ENCODE measurements around the gene VWA2. TPM values are rescaled to one million over a fixed set of nuclear protein-coding genes. Genes with fewer than 3 reads are reported as not detected.

VWA2 gene
- polyA plus RNA-seq, 3 donors from 2014 or later, result not detected

DNA sequence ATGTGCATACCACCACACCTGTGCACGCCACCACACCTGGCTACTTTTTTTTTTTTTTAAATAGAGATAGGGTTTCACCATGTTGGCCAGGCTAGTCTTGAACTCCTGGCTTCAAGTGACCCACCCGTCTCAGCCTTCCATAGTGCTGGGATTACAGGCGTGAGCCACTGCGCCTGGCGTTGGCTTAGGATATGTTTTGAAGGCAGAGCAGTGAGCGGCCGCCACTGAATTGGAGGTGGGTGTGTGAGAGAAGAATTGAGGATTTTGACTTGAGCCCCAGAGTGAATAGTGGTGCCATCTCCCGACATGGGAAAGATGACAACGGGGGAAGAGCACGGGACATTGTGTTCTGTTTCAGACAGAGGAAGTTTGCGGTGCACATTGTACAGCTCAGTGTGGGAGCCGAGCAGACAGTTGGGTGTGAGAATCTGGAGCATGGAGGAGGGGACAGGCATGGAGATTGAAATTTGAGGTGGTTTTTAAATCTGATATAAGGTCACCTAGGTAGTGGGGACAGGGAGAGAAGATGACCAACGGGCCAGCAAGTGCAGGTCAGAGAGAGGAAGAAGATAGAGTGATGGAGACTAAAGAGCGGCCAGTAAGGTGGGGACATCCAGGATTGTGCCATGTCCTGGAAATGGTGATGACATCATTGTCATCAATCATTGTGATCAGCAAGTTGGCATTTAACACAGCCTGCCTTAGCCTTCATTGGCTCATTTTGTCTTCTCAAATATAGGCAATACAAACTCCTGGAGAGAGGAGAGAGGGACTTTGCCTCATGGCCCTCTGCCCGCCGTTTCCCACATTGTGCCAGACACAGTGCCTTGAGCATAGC lies 35.8 kb downstream of the VWA2 start:
- H3K27me3 Mint-ChIP-seq (ENCODE audit: low read depth in 3 of 3), result peaks cover 1 to 6% (median 4%) of the 10 kb centered on the region in 3 donors

DNA sequence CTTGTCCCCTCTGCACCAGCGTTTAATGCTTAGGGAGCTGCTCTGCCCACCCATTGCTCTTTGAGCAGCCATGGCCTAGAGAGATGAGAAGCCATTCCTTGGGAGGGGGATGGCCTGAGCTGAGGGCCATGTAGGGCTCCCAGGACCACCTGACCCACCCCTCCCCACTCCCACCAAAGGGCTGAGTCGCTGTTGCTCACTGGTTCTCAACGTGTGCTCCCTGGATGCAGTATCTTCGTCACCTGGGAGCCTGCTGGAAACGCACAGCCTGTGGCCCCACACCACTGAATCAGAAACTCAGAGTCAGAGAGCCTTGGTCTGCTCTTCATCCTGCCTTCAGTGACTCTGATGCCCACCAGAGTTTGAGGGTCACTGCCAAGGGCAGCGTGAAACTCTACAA lies 37.0 kb downstream of the VWA2 start:
- Mint-ChIP-seq H3K4me1 (no peaks in the 10 kb centered on the region), H3K27me3 (ENCODE audit: low read depth in 3 of 3) (peaks cover 1 to 6% (median 3%) of the 10 kb centered on the region in 3 donors), H3K27ac (no peak overlapping the region), H3K4me3 (no peak overlapping the region), H3K36me3 (no peaks in the 10 kb centered on the region), H3K9me3 (no peaks in the 10 kb centered on the region)
- no peak for DNase-seq

More for the DNA sequence above, 35.8 kb downstream of the VWA2 start:
- Mint-ChIP-seq H3K36me3 (no peaks in the 10 kb centered on the region), H3K27ac (no peak overlapping the region), H3K4me3 (no peak overlapping the region), H3K4me1 (no peaks in the 10 kb centered on the region), H3K9me3 (no peaks in the 10 kb centered on the region)
- DNase-seq, result no peak

DNA sequence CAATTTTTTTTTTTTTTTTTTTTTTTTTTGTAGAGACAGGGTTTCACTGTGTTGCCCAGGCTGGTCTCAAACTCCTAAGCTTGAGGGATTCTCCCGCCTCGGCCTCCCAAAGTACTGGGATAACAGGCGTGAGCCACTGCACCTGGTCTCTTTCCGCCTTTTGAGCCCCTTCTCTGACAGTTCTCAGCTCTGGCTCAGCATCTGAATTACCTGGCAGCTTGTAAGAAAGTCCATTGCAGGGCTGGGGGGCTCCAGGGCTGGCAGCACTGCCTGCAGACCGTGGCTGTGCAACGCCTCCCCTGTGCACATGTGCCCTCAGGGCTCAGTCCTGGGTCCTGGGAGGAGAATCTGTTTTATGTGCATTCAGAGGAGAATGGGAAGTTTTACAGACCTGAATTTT lies 37.6 kb downstream of the VWA2 start:
- H3K36me3 Mint-ChIP-seq, result no peaks in the 10 kb centered on the region
- no peaks in the 10 kb centered on the region for H3K9me3 Mint-ChIP-seq
- no peaks in the 10 kb centered on the region for H3K4me1 Mint-ChIP-seq
- no peak overlapping the region for H3K27ac Mint-ChIP-seq
- no peak overlapping the region for H3K4me3 Mint-ChIP-seq
- no peak for DNase-seq
- peaks cover 1 to 6% (median 3%) of the 10 kb centered on the region in 3 donors for H3K27me3 Mint-ChIP-seq (ENCODE audit: low read depth in 3 of 3)

DNA sequence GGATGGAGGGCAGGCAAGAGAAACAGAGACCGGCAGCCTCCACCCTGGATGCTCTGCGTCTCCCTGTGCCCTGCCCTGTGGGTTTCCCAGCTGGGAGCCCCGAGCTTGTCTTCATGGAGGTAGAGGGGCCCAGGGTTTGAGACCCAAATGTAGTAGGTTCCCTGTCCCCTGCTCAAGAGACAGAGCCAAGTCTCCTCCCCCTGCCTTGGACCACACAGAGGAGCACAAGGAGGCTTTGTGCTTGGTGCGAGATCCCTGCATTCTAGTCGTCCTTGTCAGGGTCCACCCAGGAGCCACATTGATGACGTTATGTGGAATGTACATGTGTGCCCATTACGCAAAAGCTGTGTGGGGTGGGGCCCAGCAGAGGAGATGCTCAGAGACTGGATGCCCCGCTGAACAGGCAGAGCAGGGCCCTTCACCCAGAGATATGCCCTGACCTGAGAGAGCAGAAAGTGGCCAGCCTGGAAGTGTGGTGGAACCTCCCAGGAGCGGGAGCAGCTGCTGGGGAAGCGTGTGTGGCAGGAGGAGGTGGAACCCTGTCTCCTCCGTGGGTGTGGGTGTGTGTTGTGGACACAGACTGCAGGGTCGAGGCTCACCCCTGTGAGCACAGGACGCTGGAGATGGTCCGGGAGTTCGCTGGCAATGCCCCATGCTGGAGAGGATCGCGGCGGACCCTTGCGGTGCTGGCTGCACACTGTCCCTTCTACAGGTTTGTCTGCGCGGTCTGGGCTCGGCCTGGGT lies 39.3 kb downstream of the VWA2 start:
- DNase-seq, result no peak
- Mint-ChIP-seq H3K4me3 (no peak overlapping the region), H3K36me3 (no peaks in the 10 kb centered on the region), H3K4me1 (no peaks in the 10 kb centered on the region), H3K27me3 (ENCODE audit: low read depth in 3 of 3) (peaks cover 1 to 10% (median 3%) of the 10 kb centered on the region in 3 donors), H3K9me3 (no peaks in the 10 kb centered on the region), H3K27ac (no peak overlapping the region)

DNA sequence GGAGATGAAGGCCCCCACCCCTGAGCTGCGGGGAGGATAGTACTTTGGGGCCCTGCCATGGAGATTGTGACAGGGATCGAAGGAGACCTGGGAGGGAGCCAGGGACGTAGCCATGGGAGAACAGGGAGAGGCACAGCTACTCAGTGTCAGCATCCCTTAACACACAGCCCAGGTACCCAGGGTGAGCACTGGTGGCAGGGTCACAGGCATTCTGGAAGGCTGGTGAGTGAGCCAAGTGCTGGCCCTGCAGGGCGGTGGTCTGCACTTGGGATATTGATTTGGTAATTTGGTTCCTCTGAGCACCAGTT lies 39.8 kb downstream of the VWA2 start:
- DNase-seq, result no peak
- H3K27ac Mint-ChIP-seq, result no peak overlapping the region
- no peaks in the 10 kb centered on the region for H3K36me3 Mint-ChIP-seq
- H3K4me3 Mint-ChIP-seq, result no peak overlapping the region
- H3K4me1 Mint-ChIP-seq, result no peaks in the 10 kb centered on the region
- peaks cover 1 to 9% (median 3%) of the 10 kb centered on the region in 3 donors for H3K27me3 Mint-ChIP-seq (ENCODE audit: low read depth in 3 of 3)
- H3K9me3 Mint-ChIP-seq, result no peaks in the 10 kb centered on the region

DNA sequence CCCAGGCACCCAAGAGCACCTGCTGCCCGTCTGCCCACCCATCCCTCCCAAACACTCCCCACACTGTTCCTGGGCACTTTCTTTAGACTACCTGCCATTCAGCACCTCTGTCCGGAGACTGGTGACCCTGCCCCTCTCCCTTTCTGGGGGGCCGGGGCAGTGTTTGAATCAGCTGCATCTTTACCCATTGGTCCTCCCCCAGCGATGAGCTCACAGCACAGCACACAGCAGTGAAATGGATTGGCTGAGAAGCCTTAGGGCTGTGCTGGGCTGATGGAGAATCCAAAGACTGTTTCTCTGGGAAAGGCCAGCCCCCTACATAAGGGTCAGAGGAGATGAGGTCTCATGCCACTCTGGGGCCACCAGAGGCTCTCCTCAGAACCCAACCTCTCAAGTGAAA lies 40.2 kb downstream of the VWA2 start:
- no peak for DNase-seq
- no peaks in the 10 kb centered on the region for H3K9me3 Mint-ChIP-seq
- peaks cover 1 to 6% (median 3%) of the 10 kb centered on the region in 3 donors for H3K27me3 Mint-ChIP-seq (ENCODE audit: low read depth in 3 of 3)
- H3K4me3 Mint-ChIP-seq, result no peak overlapping the region
- no peak overlapping the region for H3K27ac Mint-ChIP-seq
- H3K36me3 Mint-ChIP-seq, result no peaks in the 10 kb centered on the region
- H3K4me1 Mint-ChIP-seq, result no peaks in the 10 kb centered on the region

DNA sequence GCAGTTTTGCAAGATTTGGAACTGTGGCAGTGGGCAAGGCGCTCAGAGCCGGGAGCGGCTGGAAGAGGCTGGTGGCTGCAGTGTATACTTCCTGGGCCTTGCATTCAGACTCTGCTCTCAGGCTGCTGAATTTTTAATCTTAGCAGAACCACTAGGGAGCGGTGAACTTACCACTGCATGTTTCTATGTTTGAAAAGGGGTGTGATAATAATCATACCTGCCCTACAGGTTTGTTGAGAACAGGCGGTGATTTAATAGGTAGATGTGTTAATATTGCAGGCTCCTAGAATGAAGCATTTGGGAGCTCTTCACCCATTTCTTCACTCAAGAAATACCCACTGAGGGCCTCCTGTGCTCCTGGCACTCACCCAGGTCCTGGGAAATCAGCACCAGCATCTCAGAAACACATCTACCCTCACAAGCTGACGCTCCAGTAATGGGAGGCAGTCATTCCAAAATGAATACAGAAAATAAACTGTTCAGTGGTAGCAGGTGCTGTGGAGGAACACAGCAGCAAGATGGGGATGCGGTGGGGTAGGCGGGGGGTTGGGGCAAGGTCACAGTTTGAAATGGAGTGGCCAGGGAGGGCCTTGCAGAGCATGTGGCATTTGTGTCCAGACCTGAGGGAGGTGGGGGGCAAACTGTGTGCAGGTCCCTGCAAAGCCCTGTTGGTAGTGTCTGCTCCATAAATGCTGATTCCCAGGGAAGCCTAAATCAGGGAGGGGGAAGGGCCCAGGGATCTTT lies 41.0 kb downstream of the VWA2 start:
- no peak for DNase-seq
- H3K4me3 Mint-ChIP-seq, result no peak overlapping the region
- H3K36me3 Mint-ChIP-seq, result no peaks in the 10 kb centered on the region
- peaks cover 1 to 8% (median 3%) of the 10 kb centered on the region in 3 donors for H3K27me3 Mint-ChIP-seq (ENCODE audit: low read depth in 3 of 3)
- no peaks in the 10 kb centered on the region for H3K4me1 Mint-ChIP-seq
- no peaks in the 10 kb centered on the region for H3K9me3 Mint-ChIP-seq
- H3K27ac Mint-ChIP-seq, result no peak overlapping the region

DNA sequence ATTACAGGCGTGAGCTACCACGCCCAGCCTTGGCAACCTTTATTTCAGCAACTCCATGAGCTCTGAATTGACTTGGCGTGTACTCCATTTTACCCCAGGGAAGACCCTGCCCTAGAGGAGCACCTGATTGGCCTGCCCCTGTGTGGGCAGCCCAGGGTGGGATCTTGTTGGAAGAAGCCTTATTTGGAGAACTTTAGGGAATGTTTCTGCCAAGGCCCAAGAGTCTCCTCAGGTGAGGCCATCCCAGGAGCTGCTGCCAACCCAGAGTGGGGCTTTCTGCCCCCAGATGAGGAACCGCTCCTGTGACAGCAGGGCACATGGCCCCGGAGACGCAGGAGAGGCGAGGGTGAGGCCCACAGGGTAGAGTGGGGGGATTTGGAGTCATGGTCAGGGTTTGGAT lies 42.0 kb downstream of the VWA2 start:
- DNase-seq, result no peak
- H3K27me3 Mint-ChIP-seq (ENCODE audit: low read depth in 3 of 3), result peaks cover 3 to 11% (median 3%) of the 10 kb centered on the region in 3 donors
- H3K36me3 Mint-ChIP-seq, result no peaks in the 10 kb centered on the region
- no peak overlapping the region for H3K4me3 Mint-ChIP-seq
- no peak overlapping the region for H3K27ac Mint-ChIP-seq
- no peaks in the 10 kb centered on the region for H3K4me1 Mint-ChIP-seq
- H3K9me3 Mint-ChIP-seq, result no peaks in the 10 kb centered on the region

DNA sequence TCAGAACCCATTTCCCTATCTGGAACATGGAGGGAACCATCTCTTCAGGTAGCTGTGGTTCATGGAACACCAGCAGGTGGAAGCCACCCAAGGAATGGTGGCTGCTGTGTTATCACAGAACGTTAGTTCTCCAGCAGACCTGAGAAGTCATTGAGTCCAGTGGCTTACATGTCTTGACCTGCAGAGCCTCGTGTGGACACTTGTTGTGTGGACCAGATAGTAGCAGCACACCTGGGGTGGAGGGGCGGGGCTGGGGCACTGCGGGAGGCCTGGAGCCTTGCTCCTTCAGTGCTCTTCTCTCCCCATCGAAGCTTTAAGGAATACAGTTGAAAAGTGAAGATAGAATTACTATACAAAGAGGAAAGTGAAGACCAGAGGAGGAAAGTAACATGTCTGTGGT lies 42.4 kb downstream of the VWA2 start:
- no peaks in the 10 kb centered on the region for H3K9me3 Mint-ChIP-seq

DNA sequence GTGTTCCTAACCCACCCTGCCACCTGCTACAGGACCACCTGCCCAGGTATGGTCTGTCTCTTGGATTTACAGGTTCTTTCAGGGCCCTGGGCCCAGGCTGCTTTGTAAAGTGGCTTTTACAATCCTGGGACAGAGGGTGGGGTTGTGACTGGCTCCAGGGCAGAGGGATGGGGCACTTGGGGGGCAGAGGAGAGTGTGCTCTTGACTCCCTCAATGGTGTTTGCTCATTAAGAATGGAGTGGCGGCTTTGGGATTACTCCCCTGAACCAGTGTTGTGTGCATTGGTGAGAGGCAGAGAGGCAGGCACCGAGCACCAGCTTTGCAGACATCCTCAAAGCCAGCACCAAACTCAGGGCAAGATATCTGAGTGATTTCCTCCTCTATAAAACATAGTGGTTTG lies 43.5 kb downstream of the VWA2 start:
- Mint-ChIP-seq H3K4me1 (no peaks in the 10 kb centered on the region), H3K27ac (no peak overlapping the region), H3K9me3 (no peaks in the 10 kb centered on the region), H3K4me3 (no peak overlapping the region), H3K27me3 (ENCODE audit: low read depth in 3 of 3) (peaks cover 2 to 11% (median 3%) of the 10 kb centered on the region in 3 donors), H3K36me3 (no peaks in the 10 kb centered on the region)
- DNase-seq, result no peak

More for the DNA sequence above, 42.4 kb downstream of the VWA2 start:
- Mint-ChIP-seq H3K27me3 (ENCODE audit: low read depth in 3 of 3) (peaks cover 3 to 11% (median 3%) of the 10 kb centered on the region in 3 donors), H3K4me3 (no peak overlapping the region), H3K36me3 (no peaks in the 10 kb centered on the region), H3K4me1 (no peaks in the 10 kb centered on the region), H3K27ac (no peak overlapping the region)
- no peak for DNase-seq

DNA sequence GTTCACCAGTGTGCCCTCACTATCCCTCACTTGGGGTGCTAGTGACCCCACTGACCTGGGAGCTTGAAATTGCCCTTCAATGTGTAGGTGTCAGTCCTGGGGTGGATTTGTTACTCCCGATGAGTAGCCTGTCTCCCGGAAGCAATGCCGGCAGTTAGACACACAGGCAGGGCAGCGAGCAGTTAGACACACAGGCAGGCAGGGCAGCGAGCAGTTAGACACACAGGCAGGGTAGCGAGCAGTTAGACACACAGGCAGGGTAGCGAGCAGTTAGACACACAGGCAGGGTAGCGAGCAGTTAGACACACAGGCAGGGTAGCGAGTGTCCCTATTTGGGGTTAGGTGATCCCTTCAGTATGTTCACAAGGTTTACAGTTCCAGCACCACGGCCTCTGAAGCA lies 44.0 kb downstream of the VWA2 start:
- Mint-ChIP-seq H3K9me3 (no peaks in the 10 kb centered on the region), H3K36me3 (no peaks in the 10 kb centered on the region), H3K4me3 (no peak overlapping the region), H3K27me3 (ENCODE audit: low read depth in 3 of 3) (peaks cover 2 to 11% (median 3%) of the 10 kb centered on the region in 3 donors), H3K4me1 (no peaks in the 10 kb centered on the region), H3K27ac (no peak overlapping the region)
- DNase-seq, result no peak

DNA sequence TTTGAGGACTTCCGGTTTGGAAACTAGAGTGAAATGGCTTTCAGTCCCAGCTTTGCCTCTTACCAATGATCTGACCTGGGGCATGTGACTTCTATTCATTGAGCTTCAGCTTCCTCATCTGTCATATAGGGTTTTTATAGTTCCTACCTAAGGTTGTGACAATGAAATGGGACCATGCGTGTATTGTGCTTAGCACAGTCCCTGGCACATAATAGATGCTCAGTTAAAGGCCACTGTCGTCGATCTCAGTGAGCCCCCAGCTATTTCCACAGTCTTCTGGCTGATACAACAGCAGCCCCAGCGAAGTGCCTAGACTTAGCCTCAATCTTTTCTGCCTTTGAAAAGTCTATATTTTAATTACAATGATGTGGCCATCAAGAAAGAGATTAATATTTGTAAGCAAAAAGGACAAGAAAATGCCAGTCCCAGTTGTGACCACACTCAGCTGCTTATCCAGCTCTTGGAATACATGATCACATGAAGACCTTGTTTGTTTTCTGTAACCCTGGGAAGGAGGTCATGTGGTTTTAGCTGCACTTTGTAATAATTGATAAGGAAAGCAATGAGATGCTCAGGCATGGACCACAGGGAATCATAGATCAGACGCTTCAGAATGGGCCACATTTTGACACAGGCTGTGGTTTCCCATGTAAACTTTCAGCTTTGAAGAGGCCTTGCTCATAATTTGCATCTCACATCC lies 44.6 kb downstream of the VWA2 start:
- no peak for DNase-seq
- Mint-ChIP-seq H3K4me1 (no peaks in the 10 kb centered on the region), H3K36me3 (no peaks in the 10 kb centered on the region), H3K27me3 (ENCODE audit: low read depth in 3 of 3) (peaks cover under 1 to 15% (median 2%) of the 10 kb centered on the region in 3 donors), H3K4me3 (no peak overlapping the region), H3K27ac (no peak overlapping the region), H3K9me3 (no peaks in the 10 kb centered on the region)

DNA sequence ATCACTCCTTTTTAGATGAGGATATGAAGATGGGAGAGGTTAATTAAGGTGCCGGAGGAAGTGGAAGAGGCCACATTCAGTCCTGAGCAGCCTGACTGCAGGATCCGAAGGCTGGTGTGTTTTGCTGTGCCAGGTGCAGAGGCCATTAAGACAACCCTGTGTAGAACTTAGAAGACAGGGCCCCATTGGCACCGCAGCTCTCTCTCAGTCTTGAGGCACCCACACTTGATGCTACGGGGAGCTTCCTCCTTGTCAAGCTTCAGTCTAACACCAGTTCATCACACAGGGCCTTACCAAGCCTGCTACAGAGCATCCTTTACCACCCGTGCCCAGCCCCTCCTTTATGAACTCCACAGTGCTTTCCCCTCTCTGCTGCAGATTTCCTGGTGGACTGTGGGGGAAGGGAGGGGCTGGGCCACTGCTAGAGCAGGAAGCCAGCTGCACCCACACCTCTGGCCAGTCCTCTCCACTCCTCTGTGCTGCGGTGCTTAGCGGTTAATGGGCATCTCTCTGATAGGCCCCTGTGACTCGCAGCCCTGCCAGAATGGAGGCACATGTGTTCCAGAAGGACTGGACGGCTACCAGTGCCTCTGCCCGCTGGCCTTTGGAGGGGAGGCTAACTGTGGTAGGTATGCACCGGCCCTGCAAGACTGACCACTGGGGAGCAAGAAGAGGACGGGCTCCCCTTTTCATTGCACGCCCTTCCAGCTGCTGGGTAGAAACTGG lies 45.5 kb downstream of the VWA2 start:
- Mint-ChIP-seq H3K36me3 (no peaks in the 10 kb centered on the region), H3K4me1 (no peaks in the 10 kb centered on the region), H3K9me3 (no peaks in the 10 kb centered on the region), H3K27ac (no peak overlapping the region), H3K4me3 (no peak overlapping the region), H3K27me3 (ENCODE audit: low read depth in 3 of 3) (peaks cover 0 to 15% (median 2%) of the 10 kb centered on the region in 3 donors)
- no peak for DNase-seq
